Gastrocnemius medialis (tissue), 4 donors: ENCODE results near the gene CCNB1IP1. TPM values are rescaled to one million over a fixed set of nuclear protein-coding genes. Genes with fewer than 3 reads are reported as not detected.

ENCODE experiments used
- ATAC-seq, 2 donors: fragments of 150-250 bp; one replicate each; pipeline ENCODE4 v1.9.1; 2016
- DNase-seq, 2 donors: peaks; one replicate each; pipeline ENCODE4 v3.0.0-alpha.2; 2019
- H3K27ac ChIP-seq, 4 donors: fragments of 200-600 bp; sonication (generic); 1 replicate in 1 of 4; 2 replicates in 3 of 4; pipeline ENCODE4 v1.5.1; 2016 to 2018; ENCODE audit warnings: mild to moderate bottlenecking in 2 of 4, moderate library complexity in 1 of 4
- H3K27me3 ChIP-seq, 3 donors: fragments of 200-600 bp; sonication (generic) in 2 of 3; 1 replicate in 1 of 3; 2 replicates in 2 of 3; pipeline versions ENCODE4 v1.5.1 to v1.6.0; 2016 to 2019; ENCODE audit warnings: mild to moderate bottlenecking in 1 of 3, moderate library complexity in 1 of 3
- H3K36me3 ChIP-seq, 2 donors: fragments of 200-600 bp; sonication (generic) in 1 of 2; one replicate each; pipeline ENCODE4 v1.5.1; 2017 to 2018
- H3K4me1 ChIP-seq, 2 donors: fragments of 200-600 bp; sonication (generic) in 1 of 2; one replicate each; pipeline ENCODE4 v1.5.1; 2016 to 2017; ENCODE audit warnings: mild to moderate bottlenecking in 2 of 2
- H3K4me3 ChIP-seq, 4 donors: fragments of 200-600 bp; sonication (generic) in 3 of 4; 1 replicate in 1 of 4; 2 replicates in 3 of 4; pipeline ENCODE4 v1.5.1; 2016 to 2019; ENCODE audit warnings: mild to moderate bottlenecking in 2 of 4
- H3K9me3 ChIP-seq, 3 donors: fragments of 200-600 bp; sonication (generic) in 2 of 3; 1 replicate in 1 of 3; 2 replicates in 2 of 3; pipeline ENCODE4 v1.5.1; 2016 to 2019
- CTCF ChIP-seq, 5 experiments: fragments of 450-650 bp in 3 of 5; fragments of 200-600 bp in 2 of 5; sonication (generic) in 2 of 5; IDR thresholded peaks in 4 of 5; conservative IDR thresholded peaks in 1 of 5; 1 replicate in 4 of 5; 2 replicates in 1 of 5; pipeline ENCODE4 v1.5.1; 2016 to 2019; ENCODE audit warnings: antibody characterized with exemption in 5 of 5, mild to moderate bottlenecking in 3 of 5, moderate library complexity in 3 of 5
- POLR2A ChIP-seq, 2 donors: fragments of 450-650 bp; IDR thresholded peaks; one replicate each; pipeline ENCODE4 v1.6.1; 2017; ENCODE audit warnings: antibody characterized with exemption in 2 of 2, mild to moderate bottlenecking in 2 of 2, moderate library complexity in 2 of 2
- in situ Hi-C, 4 donors: fragments of 200-750 bp; cut with MboI; loops; one replicate each; pipeline versions ENCODE4 v1.15.0 to v1.8.0; 2017; ENCODE audit warnings: low sequenced_read_pairs in 4 of 4
- intact Hi-C: fragments of 100-400 bp; cut with DNase I; formaldehyde crosslinking; loops from one replicate; pipeline ENCODE4 v1.15.1; 2023; ENCODE audit warnings: low total_unique reads
- total RNA-seq, 4 donors: library from RNA; depleted of rRNA; stranded (reverse); fragments of >200 nt; gene quantifications; one replicate each; pipeline versions ENCODE4 v1.1.0 to v1.2.3, GENCODE V29; 2016

The CCNB1IP1 gene
- 10 to 100 TPM; 15.7 to 42.9 (median 30.2) TPM for total RNA-seq

- no peaks in the 10 kb centered on the region for H3K9me3 ChIP-seq
- H3K4me3 ChIP-seq: peak within 1 kb of the TSS; percentile 61 to 77 (median 70)
- in situ Hi-C loops (loop anchor here (10.0 to 25.0 kb wide), 4 partner anchors 129 to 654 kb away; partner anchors contain the start of genes APEX1 (in 3 of the 4), OSGEP (in 3 of the 4), PIP4P1 (in 3 of the 4) and PNP (in 3 of the 4)), intact Hi-C loops (loop anchor here (1.0 to 10.0 kb wide), 4 partner anchors 10 to 934 kb away; partner anchors contain the start of genes HNRNPC, METTL17 and PARP2)
- H3K27ac ChIP-seq: peak within 1 kb of the TSS; percentile 85 to 91 (median 88)
- TF ChIP-seq CTCF (IDR thresholded peaks at IDR 0.05 in 4 of 5, conservative IDR thresholded peaks at IDR 0.05 in 1 of 5) (no peak), POLR2A (IDR thresholded peaks at IDR 0.05) (peak; percentile 62 to 63)
- H3K4me1 ChIP-seq: peaks cover 10 to 16% of the 10 kb centered on the region in 2 donors
- H3K36me3 ChIP-seq: peaks cover 0 to 5% of the 10 kb centered on the region in 2 donors
- ATAC-seq (peak; percentile 100), DNase-seq (peak; percentile 62 to 68)
- no peaks in the 10 kb centered on the region for H3K27me3 ChIP-seq
Measured at GRCh38 chr14:20332788-20333493, at the start of gene CCNB1IP1. CCNB1IP1 (minus strand) TSS chr14:20333279; CDS start chr14:20316523, 16,756 bp downstream.

GRCh38 chr14:20382526-20382925 lies 49.4 kb upstream of the CCNB1IP1 start:
- Histone ChIP-seq H3K27ac (no peak overlapping the region), H3K4me3 (no peak overlapping the region), H3K27me3 (no peaks in the 10 kb centered on the region), H3K9me3 (no peaks in the 10 kb centered on the region), H3K36me3 (peaks cover 0 to 100% of the 10 kb centered on the region in 2 donors), H3K4me1 (no peaks in the 10 kb centered on the region)
- in situ Hi-C loops (no loop called here), intact Hi-C loops (no loop called here)
- TF ChIP-seq CTCF (IDR thresholded peaks at IDR 0.05 in 4 of 5, conservative IDR thresholded peaks at IDR 0.05 in 1 of 5) (no peak), POLR2A (IDR thresholded peaks at IDR 0.05) (no peak)
- DNase-seq (no peak), ATAC-seq (no peak)

GRCh38 chr14:20381341-20381740 lies 48.3 kb upstream of the CCNB1IP1 start:
- intact Hi-C loops: no loop called here
- Histone ChIP-seq H3K27ac (no peak overlapping the region), H3K36me3 (peaks cover 0 to 100% of the 10 kb centered on the region in 2 donors), H3K9me3 (no peaks in the 10 kb centered on the region), H3K4me3 (no peak overlapping the region), H3K27me3 (no peaks in the 10 kb centered on the region), H3K4me1 (no peaks in the 10 kb centered on the region)
- DNase-seq (no peak), ATAC-seq (no peak)
- TF ChIP-seq CTCF (IDR thresholded peaks at IDR 0.05 in 4 of 5, conservative IDR thresholded peaks at IDR 0.05 in 1 of 5) (no peak), POLR2A (IDR thresholded peaks at IDR 0.05) (no peak)
- in situ Hi-C loops: no loop called here

- in situ Hi-C loops: no loop called here
- ATAC-seq (no peak), DNase-seq (no peak)
- intact Hi-C loops: no loop called here
- H3K9me3 ChIP-seq: no peaks in the 10 kb centered on the region
- no peaks in the 10 kb centered on the region for H3K27me3 ChIP-seq
- peaks cover 0 to 100% of the 10 kb centered on the region in 2 donors for H3K36me3 ChIP-seq
- no peaks in the 10 kb centered on the region for H3K4me1 ChIP-seq
- no peak overlapping the region for H3K27ac ChIP-seq
- no peak overlapping the region for H3K4me3 ChIP-seq
- TF ChIP-seq POLR2A (IDR thresholded peaks at IDR 0.05) (no peak), CTCF (IDR thresholded peaks at IDR 0.05 in 4 of 5, conservative IDR thresholded peaks at IDR 0.05 in 1 of 5) (no peak)
Measured at GRCh38 chr14:20380681-20381080, 47.6 kb upstream of the CCNB1IP1 start.
